A549 (cell line): ENCODE results near the gene PDZD7.

ENCODE experiments used
- CEBPB ChIP-seq, 2 experiments: fragments of >200 bp in 1 of 2; sonication (Bioruptor Twin) in 1 of 2; formaldehyde crosslinking in 1 of 2; IDR thresholded peaks; 2 replicates each; pipeline ENCODE4 v1.6.1; 2012 to 2016
- CHD2 ChIP-seq: fragments of 150-350 bp; IDR thresholded peaks from 2 replicates; pipeline ENCODE4 v1.6.1; 2014; ENCODE audit warnings: low read length; ENCODE audit not compliant: partially characterized antibody
- EP300 ChIP-seq, 2 experiments: fragments of >200 bp; sonication (Bioruptor Twin); formaldehyde crosslinking; IDR thresholded peaks; 2 replicates in 1 of 2; 3 replicates in 1 of 2; pipeline ENCODE4 v1.6.1; 2016 to 2017
- HDAC2 ChIP-seq: fragments of 200-600 bp; sonication (generic); IDR thresholded peaks from 2 replicates; pipeline ENCODE4 v1.6.1; 2016
- HOXA7 ChIP-seq: fragments of 250-450 bp; sonication (Bioruptor Pico); IDR thresholded peaks from 2 replicates; pipeline ENCODE4 v1.5.0; 2020; ENCODE audit warnings: mild to moderate bottlenecking, moderate library complexity
- HOXB5 ChIP-seq: fragments of 250-450 bp; sonication (Bioruptor Pico); IDR thresholded peaks from 2 replicates; pipeline ENCODE4 v1.5.0; 2020; ENCODE audit warnings: mild to moderate bottlenecking, moderate library complexity
- MYC ChIP-seq: IDR thresholded peaks from 2 replicates; pipeline ENCODE4 v1.6.1; 2012; ENCODE audit warnings: mild to moderate bottlenecking, inconsistent platforms, low read length, improper control_type of control experiment, borderline replicate concordance
- PHF8 ChIP-seq: fragments of 200-600 bp; sonication (generic); IDR thresholded peaks from 2 replicates; pipeline ENCODE4 v1.6.1; 2016; ENCODE audit warnings: low read depth, mild to moderate bottlenecking, antibody characterized with exemption, moderate library complexity, borderline replicate concordance
- POLR2A ChIP-seq: IDR thresholded peaks from 2 replicates; pipeline ENCODE4 v1.6.1; 2012; ENCODE audit warnings: mild to moderate bottlenecking, low read length
- SMC3 ChIP-seq: fragments of >200 bp; sonication (Bioruptor Twin); formaldehyde crosslinking; IDR thresholded peaks from 3 replicates; pipeline ENCODE4 v1.6.1; 2018; ENCODE audit warnings: inconsistent platforms
- SREBF2 ChIP-seq: fragments of 450-650 bp; IDR thresholded peaks from 2 replicates; pipeline ENCODE4 v1.6.1; 2014; ENCODE audit warnings: mild to moderate bottlenecking, moderate library complexity
- TF ChIP-seq, protein P1 (sequence below): fragments of >200 bp; sonication (Bioruptor Twin); formaldehyde crosslinking; IDR thresholded peaks from 3 replicates; pipeline ENCODE4 v1.5.1; 2016
- TF ChIP-seq, protein P2 (sequence below): IDR thresholded peaks from 2 replicates; pipeline ENCODE4 v1.6.1; 2012
- TF ChIP-seq, protein P3 (sequence below): fragments of 450-650 bp; IDR thresholded peaks from 2 replicates; pipeline ENCODE4 v1.6.1; 2014; ENCODE audit warnings: antibody characterized with exemption

DNA sequence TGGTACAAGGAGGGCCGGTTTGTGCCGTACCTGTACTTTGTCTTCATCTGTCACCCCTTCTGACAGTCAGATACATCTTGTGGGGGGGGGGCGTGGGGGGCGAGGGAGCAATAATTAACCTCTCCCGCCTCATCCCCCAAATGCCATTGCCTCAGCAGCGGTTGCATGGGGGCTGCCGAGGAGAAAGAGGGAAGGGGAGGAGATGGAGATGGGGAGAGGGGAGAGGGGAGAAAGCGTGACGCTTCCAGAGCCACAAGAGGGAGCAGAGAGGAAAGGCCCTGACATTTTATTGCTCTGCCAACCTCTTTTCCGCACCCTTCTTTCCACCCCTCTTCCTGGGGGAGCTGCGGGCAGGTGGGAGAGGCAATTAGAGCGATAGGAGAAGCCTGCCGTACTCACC, 42.7 kb upstream of the PDZD7 start:
- TF ChIP-seq, protein P1, sequence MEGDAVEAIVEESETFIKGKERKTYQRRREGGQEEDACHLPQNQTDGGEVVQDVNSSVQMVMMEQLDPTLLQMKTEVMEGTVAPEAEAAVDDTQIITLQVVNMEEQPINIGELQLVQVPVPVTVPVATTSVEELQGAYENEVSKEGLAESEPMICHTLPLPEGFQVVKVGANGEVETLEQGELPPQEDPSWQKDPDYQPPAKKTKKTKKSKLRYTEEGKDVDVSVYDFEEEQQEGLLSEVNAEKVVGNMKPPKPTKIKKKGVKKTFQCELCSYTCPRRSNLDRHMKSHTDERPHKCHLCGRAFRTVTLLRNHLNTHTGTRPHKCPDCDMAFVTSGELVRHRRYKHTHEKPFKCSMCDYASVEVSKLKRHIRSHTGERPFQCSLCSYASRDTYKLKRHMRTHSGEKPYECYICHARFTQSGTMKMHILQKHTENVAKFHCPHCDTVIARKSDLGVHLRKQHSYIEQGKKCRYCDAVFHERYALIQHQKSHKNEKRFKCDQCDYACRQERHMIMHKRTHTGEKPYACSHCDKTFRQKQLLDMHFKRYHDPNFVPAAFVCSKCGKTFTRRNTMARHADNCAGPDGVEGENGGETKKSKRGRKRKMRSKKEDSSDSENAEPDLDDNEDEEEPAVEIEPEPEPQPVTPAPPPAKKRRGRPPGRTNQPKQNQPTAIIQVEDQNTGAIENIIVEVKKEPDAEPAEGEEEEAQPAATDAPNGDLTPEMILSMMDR = no peak
- TF ChIP-seq SREBF2 (no peak), POLR2A (no peak), HOXA7 (no peak), HOXB5 (CRISPR knock-in tag) (no peak), MYC (no peak), CHD2 (no peak), HDAC2 (no peak), EP300 (IDR thresholded peaks at IDR 0.05) (no peak), CEBPB (IDR thresholded peaks at IDR 0.05) (no peak), PHF8 (no peak), SMC3 (no peak)
- TF ChIP-seq, protein P2, sequence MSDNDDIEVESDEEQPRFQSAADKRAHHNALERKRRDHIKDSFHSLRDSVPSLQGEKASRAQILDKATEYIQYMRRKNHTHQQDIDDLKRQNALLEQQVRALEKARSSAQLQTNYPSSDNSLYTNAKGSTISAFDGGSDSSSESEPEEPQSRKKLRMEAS = no peak
- TF ChIP-seq, protein P3, sequence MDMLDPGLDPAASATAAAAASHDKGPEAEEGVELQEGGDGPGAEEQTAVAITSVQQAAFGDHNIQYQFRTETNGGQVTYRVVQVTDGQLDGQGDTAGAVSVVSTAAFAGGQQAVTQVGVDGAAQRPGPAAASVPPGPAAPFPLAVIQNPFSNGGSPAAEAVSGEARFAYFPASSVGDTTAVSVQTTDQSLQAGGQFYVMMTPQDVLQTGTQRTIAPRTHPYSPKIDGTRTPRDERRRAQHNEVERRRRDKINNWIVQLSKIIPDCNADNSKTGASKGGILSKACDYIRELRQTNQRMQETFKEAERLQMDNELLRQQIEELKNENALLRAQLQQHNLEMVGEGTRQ = no peak
